Stimulated activated CD8-positive, alpha-beta memory T cell treated with anti-CD3 and anti-CD28 coated beads, Interleukin-2, amount 100 ng/mL, for 1 hour (primary cell): ENCODE measurements around the gene CROCC2.
"Not testable (repeated sequence)": the region's sequence is repeated elsewhere in the genome, so short reads cannot be mapped to it uniquely, and the experiment has no call there.

ENCODE experiments used
- DNase-seq, 2 donors: peaks; one replicate each; pipeline ENCODE4 v3.0.0-alpha.2; 2020; ENCODE audit warnings: low read depth in 2 of 2

Gene CROCC2

DNA sequence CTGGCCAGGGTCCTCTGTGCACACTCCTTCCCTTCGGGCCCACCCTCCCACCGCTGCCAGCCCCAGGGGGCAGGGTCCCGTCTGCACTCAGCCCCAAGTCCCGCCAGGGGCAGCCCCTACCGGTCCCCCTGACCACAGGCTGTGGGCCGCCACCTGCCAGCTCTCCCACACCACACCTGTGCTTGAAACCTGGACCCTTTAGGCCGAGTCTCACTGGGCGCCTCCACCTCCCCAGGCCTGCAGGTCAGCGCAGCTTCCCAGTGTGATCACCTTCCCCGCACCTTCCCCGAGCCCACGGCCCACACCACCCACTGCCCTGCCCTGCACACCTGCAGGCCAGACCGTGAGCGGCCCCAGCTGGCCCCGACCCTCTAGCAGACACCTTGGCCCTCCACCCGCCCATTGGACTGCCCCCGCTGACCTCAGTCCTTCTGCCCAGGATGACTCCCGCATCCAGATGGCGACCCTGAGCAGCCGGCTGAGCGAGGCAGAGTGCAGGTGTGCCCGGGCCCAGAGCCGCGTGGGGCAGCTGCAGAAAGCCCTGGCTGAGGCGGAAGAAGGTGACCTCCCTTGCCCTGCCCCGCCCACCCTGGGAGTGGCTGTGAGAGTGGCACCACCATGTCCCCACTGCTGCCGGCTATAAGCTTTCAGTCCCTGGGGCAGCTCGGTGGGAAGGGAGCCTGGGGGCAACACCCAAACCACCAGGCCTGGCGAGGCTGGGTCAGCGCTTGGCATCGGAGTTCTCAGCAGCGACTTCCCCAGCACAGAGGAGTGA, 61.0 kb downstream of the CROCC2 start:
- no peak for DNase-seq

DNA sequence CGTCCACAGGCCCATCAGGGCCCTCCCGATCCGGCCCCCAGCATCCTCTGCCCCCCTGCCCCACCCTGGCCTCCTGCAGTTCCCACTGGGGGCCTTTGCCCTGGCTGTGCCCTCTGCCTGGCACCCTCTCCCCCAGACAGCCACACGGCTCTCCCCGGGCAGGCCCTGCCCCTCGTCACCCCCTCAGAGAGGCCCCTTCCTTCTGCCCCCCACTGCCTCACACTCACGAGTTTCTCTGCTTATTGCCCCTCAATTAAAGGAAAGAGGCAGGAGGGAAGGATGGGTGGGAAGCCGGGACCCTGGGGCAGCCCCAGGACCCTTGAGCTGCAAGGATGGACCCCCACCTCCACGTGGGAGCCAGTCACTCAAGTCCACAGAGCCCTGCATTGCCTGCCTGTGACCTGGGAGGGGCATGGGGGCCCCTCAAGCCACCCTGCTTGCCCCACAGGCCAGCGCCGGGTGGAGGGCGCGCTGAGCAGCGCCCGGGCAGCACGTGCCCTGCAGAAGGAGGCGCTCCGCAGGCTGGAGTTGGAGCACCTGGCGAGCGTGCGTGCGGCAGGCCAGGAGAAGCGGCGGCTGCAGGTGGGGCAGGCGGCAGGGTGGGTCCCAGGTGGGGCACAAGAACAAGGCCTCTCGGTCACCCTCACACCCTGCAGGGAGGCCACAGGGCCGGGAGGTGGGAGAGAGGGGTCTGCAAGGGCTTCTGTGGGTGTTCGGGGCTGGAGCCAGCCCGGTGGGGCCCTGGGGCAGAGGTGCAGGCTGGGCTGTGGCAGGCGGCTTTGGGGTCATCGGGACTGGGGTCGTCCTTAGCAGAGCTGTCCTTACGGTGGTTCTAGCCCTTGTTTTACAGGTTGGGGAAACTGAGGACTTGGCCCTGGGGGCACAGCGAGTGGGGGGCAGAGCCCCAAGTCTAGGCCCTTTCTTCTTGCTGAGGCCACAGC, 61.8 kb downstream of the CROCC2 start:
- DNase-seq: no peak

DNA sequence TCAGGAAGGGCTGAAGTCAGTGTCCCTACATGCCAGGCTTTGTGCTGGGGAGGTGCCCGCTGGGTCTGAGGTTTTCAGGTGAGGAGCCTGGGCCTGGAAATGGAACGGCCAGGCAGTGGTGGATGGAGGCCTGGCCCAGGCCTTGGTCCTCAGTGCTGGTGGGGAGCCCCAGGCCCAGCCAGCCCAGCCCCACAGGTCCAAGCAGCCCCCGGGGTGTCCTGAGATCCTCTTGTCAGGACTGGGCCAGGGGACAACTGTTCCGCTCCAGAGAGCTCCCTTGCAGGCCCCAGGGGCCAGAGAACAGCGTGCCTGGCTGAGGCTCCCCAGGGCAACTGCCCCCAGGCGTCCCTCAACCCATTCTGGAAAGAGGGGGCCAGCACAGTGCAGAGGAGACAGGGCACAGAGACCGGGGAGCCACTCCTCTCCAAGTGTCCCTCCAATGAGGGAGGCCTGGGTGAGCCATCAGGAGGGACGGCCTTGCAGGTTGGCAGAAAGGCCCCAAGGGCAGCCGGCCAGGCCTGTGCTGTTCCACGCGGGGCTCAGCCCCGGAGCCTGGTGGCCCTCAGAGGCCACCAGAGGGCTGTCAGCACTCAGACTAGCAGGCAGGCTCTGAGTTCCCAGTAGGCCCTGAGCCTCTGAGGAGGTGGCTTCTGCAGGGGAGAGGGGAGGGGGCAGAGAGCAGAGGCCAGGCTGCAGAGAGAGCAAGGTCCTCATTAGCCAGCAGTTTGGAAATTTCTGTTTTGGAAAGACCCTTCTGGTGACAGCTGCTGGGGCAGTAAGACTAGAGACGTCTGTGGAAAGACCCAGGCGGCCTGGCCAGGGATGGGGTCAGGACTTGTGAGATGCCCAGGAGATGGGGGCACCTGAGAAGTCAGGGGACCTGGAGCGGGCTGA, 62.8 kb downstream of the CROCC2 start:
- DNase-seq: no peak

DNA sequence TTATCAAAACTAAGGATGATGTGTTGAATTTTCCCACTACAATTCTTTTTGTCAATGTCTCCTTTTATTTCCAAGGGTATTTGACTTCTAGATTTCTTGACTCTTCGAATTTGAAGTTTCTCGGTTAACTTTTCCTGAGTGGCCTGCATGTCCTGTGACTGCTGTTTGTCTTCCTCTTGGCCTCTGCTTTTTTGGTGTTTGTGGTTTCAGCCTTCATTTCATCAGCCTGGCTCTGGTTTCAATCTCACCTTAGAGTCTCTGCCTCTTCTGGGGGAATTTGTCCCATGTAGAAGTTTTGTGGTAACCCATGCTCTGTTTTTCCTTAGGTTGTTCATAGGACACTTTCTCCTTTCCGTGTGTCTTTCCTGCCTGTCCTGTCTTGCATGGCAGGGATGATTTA, 64.0 kb downstream of the CROCC2 start:
- no peak for DNase-seq

DNA sequence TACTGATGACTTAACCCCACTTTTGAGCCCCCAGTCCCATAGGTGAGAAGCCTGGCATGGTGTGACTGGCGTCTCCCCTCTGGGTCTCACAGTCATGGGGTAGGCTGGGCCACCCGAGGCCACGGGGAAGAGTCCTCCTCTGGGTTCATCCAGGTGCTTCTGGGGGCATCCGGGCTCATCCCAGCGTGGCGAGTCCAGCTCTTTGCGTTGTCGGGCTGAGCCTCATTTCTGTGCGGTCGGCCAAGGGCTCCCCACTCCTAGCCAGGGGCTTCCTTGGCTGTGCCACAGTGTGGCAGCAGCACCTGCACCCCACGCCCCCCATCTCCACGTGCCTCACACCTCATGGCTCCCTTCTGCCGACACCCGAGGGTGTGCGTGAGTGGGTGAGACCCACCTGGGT, 64.7 kb downstream of the CROCC2 start:
- DNase-seq: no peak

DNA sequence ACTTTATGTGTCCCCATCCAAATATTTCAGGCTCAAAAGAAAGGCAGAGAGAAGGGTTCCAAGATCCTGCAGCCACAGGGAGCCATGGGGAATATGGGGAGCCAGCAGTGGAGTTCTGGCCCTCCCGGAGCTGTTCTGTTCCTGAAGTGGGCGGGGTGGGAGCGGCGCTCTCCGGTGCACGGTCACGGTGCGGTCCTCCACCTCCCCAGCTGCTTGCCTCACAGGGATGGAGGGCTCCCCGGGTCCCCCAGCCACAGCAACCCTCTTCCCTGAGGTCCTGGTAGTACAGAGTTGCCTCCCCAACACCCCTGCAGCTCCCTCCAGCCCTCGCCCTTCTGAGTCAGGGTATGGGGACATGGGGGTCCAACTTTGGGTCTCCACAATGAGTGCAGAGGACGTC, 66.1 kb downstream of the CROCC2 start:
- DNase-seq: no peak

DNA sequence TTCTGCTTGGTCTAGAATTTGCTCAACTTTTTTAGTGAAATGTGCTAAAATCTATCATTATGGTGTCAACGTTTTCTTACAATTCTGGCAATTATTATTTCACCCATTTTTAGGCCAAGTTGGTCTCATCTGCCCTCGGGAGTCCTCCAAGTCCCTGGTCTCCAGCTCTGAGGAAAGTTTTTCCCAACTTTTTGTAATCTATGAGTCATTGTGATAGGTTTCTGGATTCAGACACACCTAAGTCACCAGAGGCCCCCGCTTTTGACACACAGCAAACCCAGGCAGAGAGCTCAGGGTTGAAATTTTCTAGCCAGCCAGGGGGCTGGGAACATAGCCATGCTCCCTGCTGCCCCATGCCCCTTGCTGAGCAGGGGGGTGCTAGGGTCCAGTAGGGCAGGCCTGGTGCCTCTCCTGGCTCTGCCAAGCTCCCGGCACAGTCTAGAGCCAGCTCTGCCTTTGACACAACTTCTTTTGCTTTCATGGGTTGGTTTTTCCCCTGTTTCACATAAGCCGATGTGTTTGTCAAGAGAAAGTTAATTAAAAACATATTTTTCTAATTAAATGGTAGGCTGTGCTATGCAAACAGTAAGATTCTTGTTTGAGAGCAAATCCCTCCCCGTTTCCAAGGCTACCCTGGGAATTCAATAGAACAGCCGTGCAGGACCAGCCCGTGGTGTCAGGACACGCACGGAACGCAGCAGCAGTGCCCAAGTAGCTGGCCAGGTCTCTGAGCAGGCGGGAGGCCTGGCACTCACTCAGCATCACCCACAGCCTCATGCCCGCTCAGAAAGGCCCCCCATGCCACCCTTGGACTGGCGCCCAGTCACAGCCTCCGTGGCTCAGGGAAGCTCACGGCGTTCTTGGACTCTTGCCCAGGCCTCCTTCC, 66.7 kb downstream of the CROCC2 start:
- no peak for DNase-seq

DNA sequence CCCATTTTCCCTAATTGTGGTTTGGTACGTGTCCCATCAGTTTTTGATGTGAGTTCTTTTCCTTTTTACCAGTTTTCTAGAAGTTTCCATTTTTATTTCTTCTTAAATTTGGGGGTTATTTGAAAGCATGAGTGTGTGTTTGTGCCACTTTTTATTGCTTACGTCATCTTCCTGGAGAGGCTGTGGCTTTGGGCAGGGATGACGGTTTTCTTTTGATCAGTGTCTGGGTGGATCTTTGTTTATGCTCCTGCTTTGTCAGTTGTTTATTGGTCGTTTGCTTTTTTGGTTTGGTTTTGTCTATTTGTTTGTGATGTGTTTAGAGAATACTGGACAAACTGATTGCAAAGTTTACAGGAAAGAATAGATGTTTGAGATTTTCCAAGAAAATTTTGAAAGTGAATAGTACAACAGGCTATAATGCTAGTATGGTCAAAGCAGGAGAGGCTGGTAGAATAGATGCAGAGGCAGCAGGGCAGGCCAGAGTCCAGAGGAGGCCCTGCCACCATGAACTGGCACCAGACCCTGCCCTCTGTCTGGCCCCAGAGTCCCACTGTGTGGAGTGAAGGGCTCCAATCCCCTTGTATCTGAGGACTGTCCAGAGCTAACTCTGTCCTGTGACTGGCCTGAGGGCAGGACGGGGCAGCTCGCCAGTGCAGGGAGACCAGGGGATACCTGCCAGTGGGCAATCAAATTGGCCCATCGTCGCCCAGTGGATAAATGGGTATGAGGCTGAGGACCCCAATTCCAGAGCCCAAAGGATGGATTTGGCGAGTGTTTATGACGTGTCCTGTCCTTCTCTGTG, 68.8 kb downstream of the CROCC2 start:
- no peak for DNase-seq

DNA sequence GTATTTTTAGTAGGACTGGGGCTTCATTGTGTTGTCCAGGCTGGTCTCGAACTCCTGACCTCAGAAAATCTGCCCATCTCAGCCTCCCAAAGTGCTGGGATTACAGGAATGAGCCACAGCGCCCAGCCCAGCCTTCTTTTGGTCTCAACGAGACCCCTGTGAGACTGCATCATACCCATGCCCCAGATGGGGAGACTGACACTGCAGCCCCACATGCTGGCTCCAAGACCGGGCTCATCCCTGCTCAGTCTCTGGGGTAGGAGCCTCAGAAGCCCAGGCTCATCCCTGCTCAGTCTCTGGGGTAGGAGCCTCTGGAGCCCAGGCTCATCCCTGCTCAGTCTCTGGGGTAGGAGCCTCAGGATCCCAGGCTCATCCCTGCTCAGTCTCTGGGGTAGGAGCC, 69.8 kb downstream of the CROCC2 start:
- DNase-seq: not testable (repeated sequence)

DNA sequence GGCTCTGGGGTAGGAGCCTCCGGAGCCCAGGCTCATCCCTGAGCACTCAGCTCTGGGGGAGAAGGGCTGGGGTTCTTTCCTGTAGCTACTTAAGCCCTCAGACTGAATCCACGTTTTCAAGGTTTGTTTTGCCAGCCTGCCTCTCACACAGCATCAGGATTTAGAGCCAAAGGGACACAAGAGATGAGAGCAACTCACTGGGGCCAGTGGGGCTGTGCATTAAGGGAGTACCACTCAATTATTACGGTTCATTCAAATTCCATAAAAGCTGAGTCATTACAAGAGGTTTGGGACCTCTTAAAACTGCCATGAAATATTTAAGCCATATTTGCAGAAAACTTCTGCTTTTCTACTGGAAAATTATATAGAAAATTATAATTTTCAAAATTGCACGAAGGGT, 75.1 kb downstream of the CROCC2 start:
- no peak for DNase-seq

DNA sequence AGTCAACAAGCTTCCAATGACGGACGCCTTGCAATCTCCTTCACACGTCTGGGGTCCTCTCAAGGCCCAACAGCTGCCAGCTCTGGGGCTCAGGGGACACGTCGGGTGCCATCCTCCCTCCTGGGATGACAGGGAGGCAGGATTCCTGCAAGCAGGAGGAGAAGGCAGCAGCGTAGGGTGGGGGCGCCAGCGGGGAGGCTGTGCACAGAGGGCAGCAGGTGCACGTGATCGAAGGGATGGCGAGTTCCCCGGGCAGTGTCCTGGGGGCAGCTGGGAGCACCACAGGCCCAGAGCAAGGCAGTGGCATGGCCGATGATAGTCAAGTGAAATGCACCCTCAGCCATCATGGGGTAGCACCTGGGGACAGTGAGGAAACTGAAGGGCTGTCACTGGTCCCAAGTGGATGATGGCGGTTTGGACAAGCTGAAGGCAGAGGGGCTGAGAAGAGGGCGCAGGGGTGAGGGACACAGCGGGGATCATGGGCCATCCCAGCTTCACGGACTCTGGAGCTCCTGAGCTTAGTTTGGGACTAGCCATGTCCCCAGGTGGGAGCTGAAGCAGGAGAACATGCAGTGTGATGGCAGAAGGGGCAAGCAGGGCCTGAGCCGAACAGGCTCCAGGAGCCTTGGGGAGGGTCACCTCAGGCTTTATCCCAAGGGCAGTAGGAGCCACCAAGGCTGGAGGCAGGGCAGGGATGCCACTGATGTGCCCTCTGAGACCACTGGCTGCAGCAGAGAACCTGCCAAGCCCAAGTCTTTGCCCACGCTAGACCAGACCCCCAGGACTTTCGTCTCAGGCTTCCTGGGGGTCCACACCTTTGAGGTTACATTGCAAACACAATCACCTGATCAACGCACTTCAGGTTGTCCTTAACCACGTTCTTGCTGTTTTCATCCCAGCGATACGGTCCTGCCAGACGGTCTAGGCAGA, 76.0 kb downstream of the CROCC2 start:
- no peak for DNase-seq

DNA sequence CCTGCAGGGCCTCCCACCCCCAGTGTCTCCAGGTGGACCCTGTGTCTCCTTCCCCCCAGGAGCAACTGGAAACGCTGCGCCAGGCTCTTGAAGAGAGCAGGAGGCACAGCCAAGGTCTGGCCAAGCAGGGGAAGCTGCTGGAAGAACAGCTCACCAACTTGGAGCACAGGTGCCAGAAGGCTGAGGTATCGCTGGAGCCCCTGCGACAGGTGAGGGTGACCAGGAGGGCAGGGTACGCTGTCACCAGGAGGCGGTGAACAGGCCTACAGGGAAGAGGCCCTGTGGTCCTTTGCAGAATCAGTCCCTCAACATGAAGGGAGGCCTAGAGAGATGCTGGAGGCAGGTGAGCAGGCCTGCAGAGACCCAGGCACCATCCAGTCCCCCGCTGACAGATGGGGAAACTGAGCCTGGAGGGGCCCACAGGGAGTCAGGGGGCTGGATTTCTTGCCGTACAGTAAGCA, 76.7 kb downstream of the CROCC2 start:
- no peak for DNase-seq

DNA sequence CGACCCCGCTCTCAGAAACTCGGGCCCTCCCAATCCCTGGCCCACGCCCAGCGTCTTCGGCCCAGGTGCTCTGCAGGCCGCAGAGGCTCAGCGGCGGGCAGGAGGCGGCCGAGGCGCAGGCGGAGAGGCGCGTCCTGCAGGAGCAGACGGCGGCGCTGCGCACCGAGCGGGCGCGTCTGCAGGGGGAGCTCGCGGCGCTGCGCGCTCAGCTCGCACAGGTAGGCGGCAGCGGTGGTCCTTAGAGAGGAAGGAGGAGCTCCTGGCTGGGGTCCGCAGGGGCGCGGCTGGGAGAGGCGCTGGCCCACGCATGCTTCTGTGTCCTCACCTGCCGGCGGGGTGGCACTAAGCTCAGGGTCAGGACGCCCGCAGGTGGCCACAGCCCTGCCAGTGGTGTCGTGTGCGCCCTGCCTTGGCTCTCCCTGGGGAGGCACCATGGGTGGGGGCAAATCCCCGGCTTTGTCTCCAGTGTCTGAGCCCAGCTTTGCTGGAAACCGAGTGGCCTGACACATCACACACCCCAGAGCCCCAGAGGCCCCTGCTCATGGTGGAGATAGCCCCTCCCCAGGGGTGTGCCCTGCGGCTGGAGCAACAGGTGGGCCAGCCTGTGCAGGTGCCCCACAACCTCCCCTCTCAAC, 77.3 kb downstream of the CROCC2 start:
- DNase-seq: peak in 1 of 2 donors; percentile 32

DNA sequence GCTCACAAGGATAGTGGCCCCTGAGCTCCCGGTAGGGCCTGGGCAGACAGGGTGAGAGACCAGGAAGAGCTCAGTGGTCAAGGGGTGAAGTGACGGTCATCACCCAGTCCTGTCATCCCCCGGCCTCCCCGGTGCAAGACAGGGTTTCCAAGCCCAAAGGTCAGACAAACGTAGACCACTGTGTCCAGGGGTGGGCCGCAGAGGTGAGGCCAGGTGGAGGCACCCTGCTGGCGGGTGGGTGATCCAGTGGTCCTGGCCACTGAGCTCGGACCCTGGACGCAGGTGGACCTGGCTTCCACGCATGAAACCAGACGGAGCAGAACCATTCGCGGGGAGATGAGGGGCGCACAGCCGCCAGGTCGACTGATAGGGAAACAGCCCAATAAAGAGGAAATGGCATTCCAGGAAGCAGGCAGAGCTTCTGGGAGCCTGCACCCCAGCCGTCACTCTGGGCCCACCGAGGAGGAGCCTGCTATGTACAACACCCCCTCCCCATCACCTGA, 77.9 kb downstream of the CROCC2 start:
- no peak for DNase-seq

DNA sequence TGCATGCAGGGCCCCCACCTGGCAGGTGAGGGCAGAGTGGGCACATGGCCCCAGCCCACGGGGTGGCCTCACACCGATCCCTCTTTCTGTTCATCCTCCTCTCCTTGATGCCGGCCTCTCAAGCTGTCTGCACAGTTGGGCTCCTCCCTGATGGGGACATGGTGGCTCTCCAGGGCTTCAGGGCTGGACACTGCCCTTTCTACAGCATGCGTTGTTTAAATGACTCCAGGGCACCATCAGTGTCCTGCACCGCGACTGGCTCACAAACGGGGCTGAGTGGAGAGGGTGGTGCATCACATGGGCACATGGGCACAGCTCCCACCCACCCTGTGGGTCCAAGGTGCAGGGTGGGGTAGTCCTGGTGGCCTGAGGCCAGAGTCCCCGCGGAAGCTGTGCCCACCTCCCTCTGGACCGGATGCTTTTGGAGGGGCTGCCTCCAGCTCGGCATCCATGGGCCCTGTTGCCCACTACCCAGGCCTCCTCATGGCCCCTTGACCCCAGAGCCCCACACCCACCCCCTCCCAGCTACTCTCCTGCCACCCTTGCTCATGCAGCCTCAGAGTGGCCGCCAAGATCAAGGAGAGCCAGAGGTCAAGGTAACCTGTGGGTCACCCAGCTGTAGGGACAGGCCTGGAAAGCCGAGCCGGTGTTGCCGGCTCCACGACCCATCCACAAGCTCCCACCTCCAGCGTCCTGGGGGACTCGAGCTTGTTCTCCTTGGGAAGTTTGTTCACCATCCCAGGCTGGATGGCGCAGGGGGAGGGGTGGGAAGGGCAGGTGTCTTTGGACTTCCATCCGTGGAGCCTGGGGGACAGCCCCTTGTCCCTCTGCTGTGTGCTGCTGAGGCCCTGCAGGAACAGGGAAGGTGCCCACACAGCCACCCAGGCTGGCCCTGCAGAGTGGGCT, 80.0 kb downstream of the CROCC2 start:
- no peak for DNase-seq

DNA sequence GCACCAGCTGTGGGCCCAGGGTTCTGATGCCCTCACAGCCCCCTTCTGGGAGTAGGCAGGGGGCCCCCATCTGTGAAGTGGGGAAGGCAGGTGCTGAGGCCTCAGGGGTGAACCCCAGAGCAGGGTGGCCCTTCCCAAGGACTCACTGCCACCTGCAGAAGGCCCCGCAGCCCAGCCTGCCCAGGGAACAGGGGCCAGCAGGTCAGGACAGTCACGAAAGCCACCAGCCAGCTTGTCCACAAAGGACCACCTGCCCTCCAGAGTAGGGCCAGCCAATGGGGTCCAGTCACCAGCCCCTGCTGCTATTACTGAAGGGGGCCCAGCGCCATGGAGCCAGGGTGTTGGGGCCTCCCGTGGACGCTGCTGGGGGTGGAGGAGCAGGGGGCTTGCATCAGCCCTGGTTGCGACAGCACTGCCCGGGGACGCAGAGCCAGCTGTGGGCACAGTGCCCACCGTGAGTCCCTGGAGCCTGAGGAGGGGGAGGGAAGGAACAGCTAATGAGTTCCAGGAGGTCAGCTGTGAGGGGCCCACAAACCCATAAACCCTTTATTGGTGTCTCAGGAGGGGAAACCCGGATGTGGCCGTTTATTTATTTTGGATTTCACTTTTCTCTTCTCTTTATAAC, 80.8 kb downstream of the CROCC2 start:
- DNase-seq: no peak

DNA sequence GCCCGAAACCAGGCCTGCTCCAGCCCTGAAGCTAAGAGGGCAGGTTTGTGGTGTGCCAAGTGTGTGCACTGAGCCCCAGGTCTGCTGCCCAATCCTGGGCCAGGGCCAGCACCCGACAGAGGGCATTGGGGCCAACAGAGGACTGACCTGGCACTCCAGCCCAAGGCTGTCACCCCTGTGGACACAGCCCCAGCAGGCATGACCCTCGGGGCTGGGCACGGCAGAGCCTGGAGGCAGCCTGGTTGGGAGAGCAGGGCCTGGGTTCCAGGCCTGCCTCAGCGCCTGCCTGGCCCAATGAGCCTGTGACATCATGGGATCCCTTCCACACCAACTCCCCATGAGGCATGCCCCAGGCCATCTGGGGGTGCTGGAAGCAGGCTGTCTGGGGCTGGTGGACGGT, 81.5 kb downstream of the CROCC2 start:
- DNase-seq: no peak
